ENCODE measurements around the gene EEF2K.

GRCh38 chr16:22302776-22303363 is 96.8 kb downstream of the EEF2K start:
- no peak for TF ChIP-seq YY1 (IDR thresholded peaks at IDR 0.05; ENCODE audit: insufficient read depth, insufficient read length)
- no peak for TF ChIP-seq ZNF274 (IDR thresholded peaks at IDR 0.05; ENCODE audit: low read depth, low read length)
- TF ChIP-seq SUZ12 (IDR thresholded peaks at IDR 0.05; ENCODE audit: extremely low read depth, insufficient read depth, insufficient read length) = no peak

Measured in NT2/D1 (cell line).